ENCODE measurements around the gene PCDHGB5.
"Not testable (repeated sequence)": the region's sequence is repeated elsewhere in the genome, so short reads cannot be mapped to it uniquely, and the experiment has no call there.

PCDHGB5 gene

DNA sequence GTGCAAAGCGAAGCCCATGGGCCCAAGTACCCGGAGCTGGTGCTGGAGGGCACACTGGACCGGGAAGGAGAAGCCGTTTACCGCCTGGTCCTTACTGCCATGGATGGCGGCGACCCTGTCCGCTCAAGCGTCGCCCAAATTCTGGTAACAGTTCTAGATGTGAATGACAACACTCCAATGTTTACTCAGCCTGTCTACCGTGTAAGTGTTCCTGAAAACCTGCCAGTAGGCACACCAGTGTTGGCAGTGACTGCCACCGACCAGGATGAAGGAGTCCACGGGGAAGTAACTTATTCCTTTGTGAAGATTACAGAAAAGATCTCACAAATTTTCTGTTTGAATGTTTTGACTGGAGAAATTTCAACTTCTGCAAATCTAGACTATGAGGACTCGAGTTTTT lies 23.1 kb upstream of the PCDHGB5 start:
- DNase-seq (ENCODE audit: low read depth, low spot score), result no peak
- no peak overlapping the region for H3K4me3 ChIP-seq (ENCODE audit: low read length)

DNA sequence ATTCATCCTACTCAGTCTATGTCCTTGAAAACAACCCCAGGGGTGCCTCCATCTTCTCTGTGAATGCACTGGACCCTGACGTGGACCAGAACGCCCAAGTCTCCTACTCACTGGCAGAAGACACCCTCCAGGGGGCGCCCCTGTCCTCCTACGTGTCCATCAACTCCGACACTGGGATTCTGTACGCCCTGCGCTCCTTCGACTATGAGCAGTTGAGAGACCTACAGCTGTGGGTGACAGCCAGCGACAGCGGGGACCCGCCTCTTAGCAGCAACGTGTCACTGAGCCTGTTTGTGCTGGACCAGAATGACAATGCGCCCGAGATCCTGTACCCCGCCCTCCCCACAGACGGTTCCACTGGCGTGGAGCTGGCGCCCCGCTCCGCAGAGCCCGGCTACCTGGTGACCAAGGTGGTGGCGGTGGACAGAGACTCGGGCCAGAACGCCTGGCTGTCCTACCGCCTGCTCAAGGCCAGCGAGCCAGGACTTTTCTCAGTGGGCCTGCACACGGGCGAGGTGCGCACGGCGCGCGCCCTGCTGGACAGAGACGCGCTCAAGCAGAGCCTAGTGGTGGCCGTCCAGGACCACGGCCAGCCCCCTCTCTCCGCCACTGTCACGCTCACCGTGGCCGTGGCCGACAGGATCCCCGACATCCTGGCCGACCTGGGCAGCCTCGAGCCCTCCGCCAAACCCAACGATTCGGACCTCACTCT lies 22.1 kb upstream of the PCDHGB5 start:
- not testable (repeated sequence) for DNase-seq (ENCODE audit: low read depth, low spot score); H3K4me3 ChIP-seq (ENCODE audit: low read length)

DNA sequence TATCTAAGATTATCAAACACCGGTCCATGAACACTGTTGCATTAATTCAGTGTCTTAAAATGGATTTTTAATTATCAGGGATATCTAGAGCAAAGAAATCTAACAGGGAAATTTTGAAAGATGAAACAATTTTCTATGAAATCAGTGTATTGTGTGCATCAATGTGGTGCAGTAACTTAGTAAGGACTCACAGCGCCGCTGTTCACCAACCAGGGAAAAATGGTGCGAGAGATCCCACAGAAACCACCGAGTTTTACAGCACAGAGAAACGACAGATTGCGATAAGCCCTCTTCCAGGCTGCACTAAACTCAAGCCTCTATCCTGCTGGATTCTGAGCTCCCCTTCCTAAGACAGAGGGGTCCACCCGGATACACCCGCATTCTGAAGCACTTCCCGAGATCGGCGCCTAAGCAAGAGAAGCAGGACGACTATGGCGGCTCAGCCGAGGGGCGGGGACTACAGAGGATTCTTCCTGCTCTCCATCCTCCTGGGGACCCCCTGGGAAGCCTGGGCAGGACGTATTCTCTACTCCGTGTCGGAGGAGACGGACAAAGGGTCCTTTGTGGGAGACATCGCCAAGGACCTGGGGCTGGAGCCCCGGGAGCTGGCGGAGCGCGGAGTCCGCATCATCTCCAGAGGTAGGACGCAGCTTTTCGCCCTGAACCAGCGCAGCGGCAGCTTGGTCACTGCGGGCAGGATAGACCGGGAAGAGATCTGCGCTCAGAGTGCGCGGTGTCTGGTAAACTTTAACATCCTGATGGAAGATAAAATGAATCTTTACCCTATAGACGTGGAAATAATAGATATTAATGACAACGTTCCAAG lies 15.1 kb upstream of the PCDHGB5 start, which contains the start of gene PCDHGA7:
PCDHGA7 (plus strand) TSS at position 274 of the 826 bp plus-strand sequence; CDS start at position 432, 158 bp downstream.
- no peak for DNase-seq (ENCODE audit: low read depth, low spot score)
- H3K4me3 ChIP-seq (ENCODE audit: low read length), result no peak within 1 kb of the TSS

DNA sequence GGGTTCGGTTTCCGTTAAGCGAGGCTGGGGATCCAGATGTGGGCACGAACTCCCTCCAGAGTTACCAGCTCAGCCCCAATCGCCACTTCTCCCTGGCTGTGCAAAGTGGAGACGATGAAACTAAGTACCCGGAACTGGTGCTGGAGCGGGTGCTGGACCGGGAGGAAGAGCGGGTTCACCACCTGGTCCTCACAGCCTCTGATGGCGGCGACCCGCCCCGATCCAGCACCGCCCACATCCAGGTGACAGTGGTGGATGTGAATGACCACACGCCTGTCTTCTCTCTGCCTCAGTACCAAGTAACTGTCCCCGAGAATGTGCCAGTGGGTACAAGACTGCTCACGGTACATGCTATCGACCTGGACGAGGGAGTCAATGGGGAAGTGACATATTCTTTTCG lies 14.4 kb upstream of the PCDHGB5 start:
- H3K4me3 ChIP-seq (ENCODE audit: low read length), result no peak overlapping the region
- no peak for DNase-seq (ENCODE audit: low read depth, low spot score)

DNA sequence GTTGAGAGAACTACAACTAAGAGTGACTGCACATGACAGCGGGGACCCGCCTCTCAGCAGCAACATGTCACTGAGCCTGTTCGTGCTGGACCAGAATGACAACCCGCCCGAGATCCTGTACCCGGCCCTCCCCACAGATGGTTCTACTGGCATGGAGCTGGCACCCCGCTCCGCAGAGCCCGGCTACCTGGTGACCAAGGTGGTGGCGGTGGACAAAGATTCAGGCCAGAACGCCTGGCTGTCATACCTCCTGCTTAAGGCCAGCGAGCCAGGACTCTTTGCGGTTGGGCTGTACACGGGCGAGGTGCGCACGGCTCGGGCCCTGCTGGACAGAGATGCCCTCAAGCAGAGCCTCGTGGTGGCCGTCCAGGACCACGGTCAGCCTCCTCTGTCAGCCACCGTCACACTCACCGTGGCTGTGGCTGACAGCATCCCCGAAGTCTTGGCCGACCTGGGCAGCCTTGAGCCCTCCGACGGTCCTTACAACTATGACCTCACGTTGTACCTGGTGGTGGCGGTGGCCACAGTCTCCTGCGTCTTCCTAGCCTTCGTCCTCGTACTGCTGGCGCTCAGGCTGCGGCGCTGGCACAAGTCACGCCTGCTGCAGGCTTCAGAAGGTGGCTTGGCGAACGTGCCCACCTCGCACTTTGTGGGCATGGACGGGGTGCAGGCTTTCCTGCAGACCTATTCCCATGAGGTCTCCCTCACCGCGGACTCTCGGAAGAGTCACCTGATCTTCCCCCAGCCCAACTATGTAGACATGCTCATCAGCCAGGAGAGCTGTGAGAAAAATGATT lies 13.1 kb upstream of the PCDHGB5 start:
- no peak for DNase-seq (ENCODE audit: low read depth, low spot score)
- H3K4me3 ChIP-seq (ENCODE audit: low read length), result no peak overlapping the region

DNA sequence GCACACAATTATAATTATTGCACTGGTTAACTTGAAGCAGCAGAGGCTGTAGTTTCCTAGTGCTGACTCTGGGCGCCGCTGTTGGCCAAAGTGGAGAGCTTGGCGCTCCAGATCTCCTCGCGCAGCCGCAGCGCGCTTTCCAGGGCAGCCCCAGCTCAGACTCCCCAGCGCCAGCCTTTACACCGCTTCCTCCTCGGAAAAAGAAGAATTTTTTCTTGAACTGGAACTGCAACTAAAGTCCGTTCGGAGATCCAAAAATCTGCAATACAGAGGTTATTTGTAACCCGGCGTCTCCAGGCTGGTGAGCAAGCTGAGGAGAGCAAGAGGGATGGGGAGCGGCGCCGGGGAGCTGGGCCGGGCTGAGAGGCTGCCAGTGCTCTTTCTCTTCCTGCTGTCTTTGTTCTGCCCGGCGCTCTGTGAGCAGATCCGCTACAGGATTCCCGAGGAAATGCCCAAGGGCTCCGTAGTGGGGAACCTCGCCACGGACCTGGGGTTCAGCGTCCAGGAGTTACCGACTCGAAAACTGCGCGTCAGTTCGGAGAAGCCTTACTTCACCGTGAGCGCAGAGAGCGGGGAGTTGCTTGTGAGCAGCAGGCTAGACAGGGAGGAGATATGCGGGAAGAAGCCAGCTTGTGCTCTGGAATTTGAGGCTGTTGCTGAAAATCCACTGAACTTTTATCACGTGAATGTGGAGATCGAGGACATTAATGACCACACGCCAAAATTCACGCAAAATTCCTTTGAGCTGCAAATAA lies 10.0 kb upstream of the PCDHGB5 start, which contains the start of gene PCDHGB4:
PCDHGB4 (plus strand) TSS at position 142 of the 755 bp plus-strand sequence; CDS start at position 329, 187 bp downstream.
- not testable (repeated sequence) for DNase-seq (ENCODE audit: low read depth, low spot score); H3K4me3 ChIP-seq (ENCODE audit: low read length)

DNA sequence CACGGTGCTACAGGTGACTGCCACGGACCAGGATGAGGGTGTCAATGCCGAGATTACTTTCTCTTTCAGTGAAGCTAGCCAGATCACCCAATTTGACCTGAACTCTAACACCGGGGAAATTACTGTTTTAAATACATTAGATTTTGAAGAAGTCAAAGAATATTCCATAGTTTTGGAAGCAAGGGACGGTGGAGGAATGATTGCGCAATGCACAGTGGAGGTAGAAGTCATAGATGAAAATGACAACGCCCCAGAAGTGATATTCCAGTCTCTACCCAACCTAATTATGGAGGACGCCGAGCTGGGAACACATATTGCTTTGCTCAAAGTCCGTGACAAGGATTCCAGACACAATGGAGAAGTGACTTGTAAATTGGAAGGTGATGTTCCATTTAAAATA lies 9.1 kb upstream of the PCDHGB5 start:
- H3K4me3 ChIP-seq (ENCODE audit: low read length), result no peak overlapping the region
- no peak for DNase-seq (ENCODE audit: low read depth, low spot score)

DNA sequence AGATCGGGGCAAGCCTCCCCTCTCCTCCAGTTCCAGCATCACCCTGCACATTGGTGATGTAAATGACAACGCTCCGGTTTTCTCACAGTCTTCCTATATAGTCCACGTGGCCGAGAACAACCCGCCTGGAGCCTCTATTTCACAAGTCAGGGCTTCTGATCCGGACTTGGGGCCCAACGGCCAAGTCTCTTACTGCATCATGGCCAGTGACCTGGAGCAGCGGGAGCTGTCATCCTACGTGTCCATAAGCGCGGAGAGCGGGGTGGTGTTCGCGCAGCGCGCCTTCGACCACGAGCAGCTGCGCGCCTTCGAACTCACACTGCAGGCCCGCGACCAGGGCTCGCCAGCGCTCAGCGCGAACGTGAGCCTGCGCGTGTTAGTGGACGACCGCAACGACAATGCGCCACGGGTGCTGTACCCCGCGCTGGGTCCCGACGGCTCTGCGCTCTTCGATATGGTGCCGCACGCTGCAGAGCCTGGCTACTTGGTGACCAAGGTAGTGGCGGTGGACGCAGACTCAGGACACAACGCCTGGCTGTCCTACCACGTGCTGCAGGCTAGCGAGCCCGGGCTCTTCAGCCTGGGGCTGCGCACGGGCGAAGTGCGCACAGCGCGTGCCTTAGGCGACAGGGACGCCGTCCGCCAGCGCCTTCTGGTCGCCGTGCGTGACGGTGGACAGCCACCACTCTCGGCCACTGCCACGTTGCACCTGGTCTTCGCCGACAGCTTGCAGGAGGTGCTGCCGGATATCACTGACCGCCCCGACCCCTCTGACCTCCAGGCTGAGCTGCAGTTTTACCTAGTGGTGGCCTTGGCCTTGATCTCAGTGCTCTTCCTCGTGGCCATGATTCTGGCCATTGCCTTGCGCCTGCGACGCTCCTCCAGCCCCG lies 8.3 kb upstream of the PCDHGB5 start:
- no peak overlapping the region for H3K4me3 ChIP-seq (ENCODE audit: low read length)
- no peak for DNase-seq (ENCODE audit: low read depth, low spot score)

DNA sequence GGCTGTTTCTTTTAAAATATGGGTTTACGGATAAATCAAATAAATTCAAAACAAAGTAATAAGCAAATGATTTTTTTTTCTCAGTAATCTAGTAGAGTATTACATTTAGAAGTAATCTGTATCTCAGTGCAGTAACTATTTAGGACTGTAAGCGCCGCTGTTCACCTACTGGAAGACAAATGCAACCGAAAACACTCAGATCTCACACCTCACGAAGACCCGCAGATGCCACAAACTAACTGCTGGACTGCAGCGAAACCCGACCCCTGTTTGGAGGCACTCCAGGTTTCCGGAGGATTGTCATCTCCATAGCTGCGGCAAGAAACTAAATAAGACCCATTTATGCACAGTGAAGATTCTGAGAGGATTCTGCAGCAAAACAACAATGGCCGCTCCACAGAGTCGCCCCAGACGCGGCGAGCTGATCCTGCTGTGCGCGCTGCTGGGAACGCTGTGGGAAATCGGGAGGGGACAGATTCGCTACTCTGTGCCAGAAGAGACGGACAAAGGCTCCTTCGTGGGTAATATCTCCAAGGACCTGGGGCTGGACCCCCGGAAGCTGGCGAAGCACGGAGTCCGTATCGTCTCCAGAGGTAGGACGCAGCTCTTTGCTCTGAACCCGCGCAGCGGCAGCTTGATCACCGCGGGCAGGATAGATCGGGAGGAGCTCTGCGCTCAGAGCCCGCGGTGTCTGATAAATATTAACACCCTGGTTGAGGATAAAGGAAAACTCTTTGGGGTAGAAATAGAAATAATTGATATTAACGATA lies 5.1 kb upstream of the PCDHGB5 start, which contains the start of gene PCDHGA8:
PCDHGA8 (plus strand) TSS at position 205 of the 770 bp plus-strand sequence; CDS start at position 386, 181 bp downstream.
- DNase-seq (ENCODE audit: low read depth, low spot score), result no peak
- H3K4me3 ChIP-seq (ENCODE audit: low read length), result no peak within 1 kb of the TSS

DNA sequence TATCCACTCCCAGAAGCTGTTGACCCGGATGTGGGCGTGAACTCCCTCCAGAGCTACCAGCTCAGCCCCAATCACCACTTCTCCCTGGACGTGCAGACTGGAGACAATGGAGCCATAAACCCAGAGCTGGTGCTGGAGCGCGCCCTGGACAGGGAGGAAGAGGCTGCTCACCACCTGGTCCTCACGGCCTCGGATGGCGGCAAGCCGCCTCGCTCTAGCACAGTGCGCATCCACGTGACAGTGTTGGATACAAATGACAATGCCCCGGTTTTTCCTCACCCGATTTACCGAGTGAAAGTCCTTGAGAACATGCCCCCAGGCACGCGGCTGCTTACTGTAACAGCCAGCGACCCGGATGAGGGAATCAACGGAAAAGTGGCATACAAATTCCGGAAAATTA lies 4.5 kb upstream of the PCDHGB5 start:
- H3K4me3 ChIP-seq (ENCODE audit: low read length), result no peak overlapping the region

DNA sequence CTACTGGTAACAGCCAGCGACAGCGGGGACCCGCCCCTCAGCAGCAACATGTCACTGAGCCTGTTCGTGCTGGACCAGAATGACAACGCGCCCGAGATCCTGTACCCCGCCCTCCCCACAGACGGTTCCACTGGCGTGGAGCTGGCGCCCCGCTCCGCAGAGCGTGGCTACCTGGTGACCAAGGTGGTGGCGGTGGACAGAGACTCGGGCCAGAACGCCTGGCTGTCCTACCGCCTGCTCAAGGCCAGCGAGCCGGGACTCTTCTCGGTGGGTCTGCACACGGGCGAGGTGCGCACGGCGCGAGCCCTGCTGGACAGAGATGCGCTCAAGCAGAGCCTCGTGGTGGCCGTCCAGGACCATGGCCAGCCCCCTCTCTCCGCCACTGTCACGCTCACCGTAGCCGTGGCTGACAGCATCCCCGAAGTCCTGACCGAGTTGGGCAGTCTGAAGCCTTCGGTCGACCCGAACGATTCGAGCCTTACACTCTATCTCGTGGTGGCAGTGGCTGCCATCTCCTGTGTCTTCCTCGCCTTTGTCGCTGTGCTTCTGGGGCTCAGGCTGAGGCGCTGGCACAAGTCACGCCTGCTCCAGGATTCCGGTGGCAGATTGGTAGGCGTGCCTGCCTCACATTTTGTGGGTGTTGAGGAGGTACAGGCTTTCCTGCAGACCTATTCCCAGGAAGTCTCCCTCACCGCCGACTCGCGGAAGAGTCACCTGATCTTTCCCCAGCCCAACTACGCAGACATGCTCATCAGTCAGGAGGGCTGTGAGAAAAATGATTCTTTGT lies 3.2 kb upstream of the PCDHGB5 start:
- DNase-seq (ENCODE audit: low read depth, low spot score); H3K4me3 ChIP-seq (ENCODE audit: low read length): not testable (repeated sequence)

More for the DNA sequence above, 4.5 kb upstream of the PCDHGB5 start:
- no peak for DNase-seq (ENCODE audit: low read depth, low spot score)

DNA sequence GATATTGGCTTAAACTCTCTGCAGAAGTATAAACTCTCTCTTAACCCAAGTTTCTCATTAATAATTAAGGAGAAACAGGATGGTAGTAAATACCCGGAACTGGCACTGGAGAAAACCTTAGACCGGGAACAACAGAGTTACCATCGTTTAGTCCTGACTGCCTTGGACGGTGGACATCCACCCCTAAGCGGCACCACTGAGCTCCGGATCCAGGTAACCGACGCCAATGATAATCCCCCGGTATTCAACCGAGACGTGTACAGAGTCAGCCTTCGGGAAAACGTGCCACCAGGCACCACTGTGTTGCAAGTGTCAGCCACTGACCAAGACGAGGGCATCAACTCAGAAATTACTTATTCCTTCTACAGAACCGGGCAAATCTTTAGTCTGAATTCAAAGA lies 861 bp downstream of the PCDHGB5 start:
- H3K4me3 ChIP-seq (ENCODE audit: low read length), result no peak overlapping the region
- no peak for DNase-seq (ENCODE audit: low read depth, low spot score)

DNA sequence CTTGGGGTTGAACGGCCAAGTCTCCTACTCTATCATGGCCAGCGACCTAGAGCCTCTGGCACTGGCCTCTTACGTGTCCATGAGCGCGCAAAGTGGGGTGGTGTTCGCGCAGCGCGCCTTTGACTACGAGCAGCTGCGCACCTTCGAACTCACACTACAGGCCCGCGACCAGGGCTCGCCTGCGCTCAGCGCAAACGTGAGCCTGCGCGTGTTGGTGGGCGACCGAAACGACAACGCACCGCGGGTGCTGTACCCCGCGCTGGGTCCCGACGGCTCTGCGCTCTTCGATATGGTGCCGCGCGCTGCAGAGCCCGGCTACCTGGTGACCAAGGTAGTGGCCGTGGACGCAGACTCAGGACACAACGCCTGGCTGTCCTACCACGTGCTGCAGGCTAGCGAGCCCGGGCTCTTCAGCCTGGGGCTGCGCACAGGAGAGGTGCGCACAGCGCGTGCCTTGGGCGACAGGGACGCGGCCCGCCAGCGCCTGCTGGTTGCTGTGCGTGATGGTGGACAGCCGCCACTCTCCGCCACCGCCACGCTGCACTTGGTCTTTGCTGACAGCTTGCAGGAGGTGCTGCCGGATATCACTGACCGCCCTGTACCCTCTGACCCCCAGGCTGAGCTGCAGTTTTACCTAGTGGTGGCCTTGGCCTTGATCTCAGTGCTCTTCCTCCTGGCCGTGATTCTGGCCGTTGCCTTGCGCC lies 2.0 kb downstream of the PCDHGB5 start:
- DNase-seq (ENCODE audit: low read depth, low spot score), result no peak
- no peak overlapping the region for H3K4me3 ChIP-seq (ENCODE audit: low read length)

DNA sequence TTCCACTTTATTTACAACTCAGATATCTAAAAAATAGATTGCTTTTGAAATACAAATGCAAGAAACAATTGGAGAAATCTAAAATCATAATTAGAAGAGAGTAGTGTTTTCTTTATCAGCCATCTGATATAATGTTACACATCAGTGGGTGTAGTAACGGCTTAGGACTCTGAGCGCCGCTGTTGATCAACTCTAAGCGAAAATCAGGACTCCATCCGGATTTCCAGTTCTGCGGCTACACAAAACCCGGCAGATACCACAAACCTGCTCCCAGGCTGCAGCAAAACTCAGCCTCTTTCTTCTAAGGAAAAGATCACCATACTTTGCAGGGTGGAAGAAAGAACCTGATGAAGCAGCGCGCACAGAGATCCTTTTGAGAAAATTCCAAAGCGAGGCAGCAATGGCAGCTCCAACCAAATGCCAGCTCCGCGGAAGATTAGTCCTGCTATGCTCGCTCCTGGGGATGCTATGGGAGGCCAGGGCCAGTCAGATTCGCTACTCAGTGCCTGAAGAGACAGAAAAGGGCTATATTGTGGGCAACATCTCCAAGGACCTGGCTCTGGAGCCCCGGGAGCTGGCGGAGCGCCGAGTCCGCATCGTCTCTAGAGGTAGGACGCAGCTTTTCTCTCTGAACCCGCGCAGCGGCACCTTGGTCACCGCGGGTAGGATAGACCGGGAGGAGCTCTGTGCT lies 5.0 kb downstream of the PCDHGB5 start, which contains the start of gene PCDHGA9:
PCDHGA9 (plus strand) TSS at position 226 of the 691 bp plus-strand sequence; CDS start at position 401, 175 bp downstream.
- no peak for DNase-seq (ENCODE audit: low read depth, low spot score)
- H3K4me3 ChIP-seq (ENCODE audit: low read length), result 0 out of 2 replicates have a peak within 1 kb of the TSS, but pooled peaks have one; percentile 5

DNA sequence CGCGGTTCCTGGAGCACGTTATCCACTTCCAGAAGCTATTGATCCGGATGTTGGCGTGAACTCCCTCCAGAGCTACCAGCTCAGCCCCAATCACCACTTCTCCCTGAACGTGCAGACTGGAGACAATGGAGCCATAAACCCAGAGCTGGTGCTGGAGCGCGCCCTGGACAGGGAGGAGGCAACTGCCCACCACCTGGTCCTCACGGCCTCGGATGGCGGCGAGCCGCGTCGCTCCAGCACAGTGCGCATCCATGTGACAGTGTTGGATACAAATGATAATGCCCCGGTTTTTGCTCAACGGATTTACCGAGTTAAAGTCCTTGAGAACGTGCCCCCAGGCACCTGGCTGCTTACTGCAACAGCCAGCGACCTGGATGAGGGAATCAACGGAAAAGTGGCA lies 5.6 kb downstream of the PCDHGB5 start:
- no peak for DNase-seq (ENCODE audit: low read depth, low spot score)
- H3K4me3 ChIP-seq (ENCODE audit: low read length), result no peak overlapping the region
